Mesenchymal stem cell (in vitro differentiated cells and primary cell): Measurements from ENCODE around the gene PRDM8.

Experiments
- DNase-seq: peaks from one replicate; pipeline ENCODE4 v3.0.0-alpha.2; 2013
- H2AFZ ChIP-seq: one replicate; pipeline ENCODE4 v1.6.1; 2013; ENCODE audit warnings: low read depth, mild to moderate bottlenecking, control low read depth, inconsistent platforms, low read length, moderate library complexity
- H2AK5ac ChIP-seq: 2 replicates; pipeline ENCODE4 v1.6.1; 2013; ENCODE audit warnings: low read length, moderate library complexity, mild to moderate bottlenecking, inconsistent platforms; ENCODE audit not compliant: severe bottlenecking
- H2BK120ac ChIP-seq: one replicate; pipeline ENCODE4 v1.6.1; 2013; ENCODE audit warnings: low read depth, mild to moderate bottlenecking, inconsistent platforms, low read length, moderate library complexity
- H2BK12ac ChIP-seq, 2 experiments: one replicate each; pipeline ENCODE4 v1.6.1; 2013; ENCODE audit warnings: inconsistent platforms in 2 of 2, low read length in 2 of 2, mild to moderate bottlenecking in 2 of 2, moderate library complexity in 2 of 2, control low read depth in 1 of 2
- H2BK15ac ChIP-seq: one replicate; pipeline ENCODE4 v1.6.1; 2013; ENCODE audit warnings: mild to moderate bottlenecking, low read depth, inconsistent platforms; ENCODE audit not compliant: poor library complexity, severe bottlenecking
- H2BK5ac ChIP-seq: 2 replicates; pipeline ENCODE4 v1.6.1; 2013; ENCODE audit warnings: low read depth, mild to moderate bottlenecking, low read length, control low read depth, inconsistent platforms; ENCODE audit not compliant: poor library complexity, severe bottlenecking
- H3K14ac ChIP-seq, 2 experiments: one replicate each; pipeline ENCODE4 v1.6.1; 2013; ENCODE audit warnings: inconsistent platforms in 2 of 2, low read length in 2 of 2, control low read depth in 1 of 2, mild to moderate bottlenecking in 1 of 2, moderate library complexity in 1 of 2
- H3K18ac ChIP-seq, 2 experiments: one replicate each; pipeline ENCODE4 v1.6.1; 2013; ENCODE audit warnings: inconsistent platforms in 2 of 2, low read length in 2 of 2, control low read depth in 1 of 2, low read depth in 1 of 2, mild to moderate bottlenecking in 1 of 2
- H3K23ac ChIP-seq, 2 experiments: one replicate each; pipeline ENCODE4 v1.6.1; 2013; ENCODE audit warnings: inconsistent platforms in 2 of 2, low read length in 2 of 2, mild to moderate bottlenecking in 2 of 2, moderate library complexity in 2 of 2, control low read depth in 1 of 2
- H3K27ac ChIP-seq: 2 replicates; pipeline ENCODE4 v1.5.1; 2013; ENCODE audit warnings: mild to moderate bottlenecking, moderate library complexity, low read length, control low read depth, inconsistent platforms; ENCODE audit not compliant: poor library complexity, severe bottlenecking
- H3K27me3 ChIP-seq, 2 experiments: 2 replicates each; pipeline versions ENCODE4 v1.6.1 to v1.7.0; 2013; ENCODE audit warnings: low read length in 2 of 2, mild to moderate bottlenecking in 2 of 2, moderate library complexity in 2 of 2, control low read depth in 1 of 2, inconsistent platforms in 1 of 2; ENCODE audit not compliant: control insufficient read depth in 1 of 2, insufficient read depth in 1 of 2
- H3K36me3 ChIP-seq, 2 experiments: 2 replicates each; pipeline versions ENCODE4 v1.6.1 to v1.7.0; 2013; ENCODE audit warnings: low read length in 2 of 2, control low read depth in 1 of 2, inconsistent platforms in 1 of 2, low read depth in 1 of 2, mild to moderate bottlenecking in 1 of 2; ENCODE audit not compliant: insufficient read depth in 2 of 2, control insufficient read depth in 1 of 2
- H3K4ac ChIP-seq, 2 experiments: one replicate each; pipeline ENCODE4 v1.6.1; 2013; ENCODE audit warnings: inconsistent platforms in 2 of 2, low read length in 2 of 2, mild to moderate bottlenecking in 2 of 2, moderate library complexity in 2 of 2, control low read depth in 1 of 2, low read depth in 1 of 2
- H3K4me1 ChIP-seq: 2 replicates; pipeline ENCODE4 v1.6.1; 2013; ENCODE audit warnings: low read depth, low read length, control low read depth; ENCODE audit not compliant: control insufficient read depth, insufficient read depth
- H3K4me2 ChIP-seq: 2 replicates; pipeline ENCODE4 v1.6.1; 2013; ENCODE audit warnings: low read length, mild to moderate bottlenecking, inconsistent platforms; ENCODE audit not compliant: poor library complexity, severe bottlenecking
- H3K4me3 ChIP-seq, 2 experiments: 2 replicates each; pipeline versions ENCODE4 v1.5.1 to v1.7.0; 2013; ENCODE audit warnings: low read length in 2 of 2, mild to moderate bottlenecking in 2 of 2, control low read depth in 1 of 2, low read depth in 1 of 2; ENCODE audit not compliant: insufficient read depth in 1 of 2
- H3K79me1 ChIP-seq: replicated peaks from 2 replicates; pipeline ENCODE4 v1.6.1; 2013; ENCODE audit warnings: mild to moderate bottlenecking, control low read depth, low read length, inconsistent platforms; ENCODE audit not compliant: poor library complexity, severe bottlenecking
- H3K9ac ChIP-seq: 2 replicates; pipeline ENCODE4 v1.7.0; 2013; ENCODE audit warnings: mild to moderate bottlenecking, low read length, moderate library complexity
- H3K9me3 ChIP-seq: 2 replicates; pipeline ENCODE4 v1.7.0; 2013; ENCODE audit warnings: mild to moderate bottlenecking, low read length; ENCODE audit not compliant: control insufficient read depth
- H4K8ac ChIP-seq: one replicate; pipeline ENCODE4 v1.6.1; 2013; ENCODE audit warnings: inconsistent platforms, mild to moderate bottlenecking, low read length, moderate library complexity
- H4K91ac ChIP-seq: one replicate; pipeline ENCODE4 v1.6.1; 2013; ENCODE audit warnings: mild to moderate bottlenecking, low read length, inconsistent platforms
- WGBS: methylation state at CpG from one replicate; pipeline ENCODE4 v1.1.7; 2013; ENCODE audit warnings: mixed read lengths; 5-methylcytosine and 5-hydroxymethylcytosine counted together

PRDM8 gene

DNA sequence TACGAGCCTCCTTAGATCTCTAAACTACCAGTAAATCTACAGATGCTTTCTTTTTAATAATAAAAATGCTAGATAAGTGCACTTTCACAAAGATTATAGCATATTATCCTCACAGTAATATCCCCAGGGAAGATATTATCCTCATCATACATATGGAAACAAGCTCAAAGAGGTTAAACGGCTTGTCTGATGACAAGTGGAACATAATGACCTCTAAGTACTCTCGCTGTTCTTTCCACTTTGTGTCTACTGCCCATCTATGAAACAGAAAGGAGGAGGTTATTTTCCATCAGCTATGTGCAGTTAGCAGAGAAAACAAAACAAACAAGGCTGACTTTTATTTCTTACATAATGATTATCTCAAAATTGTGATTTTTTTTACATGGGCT, 42.8 kb upstream of the PRDM8 start:
- no peak overlapping the region for H2BK12ac ChIP-seq
- H3K4me1 ChIP-seq: no peaks in the 10 kb centered on the region
- H3K9ac ChIP-seq: peak overlapping the region; percentile 46
- H3K18ac ChIP-seq: no peak overlapping the region
- H2AK5ac ChIP-seq: no peak overlapping the region
- H4K8ac ChIP-seq: no peak overlapping the region
- no peaks in the 10 kb centered on the region for H3K36me3 ChIP-seq
- no peak overlapping the region for H3K14ac ChIP-seq
- H3K27me3 ChIP-seq: no peaks in the 10 kb centered on the region
- H3K23ac ChIP-seq: no peak overlapping the region
- H3K4ac ChIP-seq: no peak overlapping the region
- H2BK15ac ChIP-seq: no peak overlapping the region
- H2AFZ ChIP-seq: no peak overlapping the region
- no peak overlapping the region for H2BK120ac ChIP-seq
- no peaks in the 10 kb centered on the region for H3K79me1 ChIP-seq
- WGBS: 86% methylated on average over 1 of the region's 3 CpGs
- peaks cover 4% of the 10 kb centered on the region for H3K9me3 ChIP-seq
- no peak for DNase-seq
- H3K4me2 ChIP-seq: no peak overlapping the region
- no peak overlapping the region for H3K27ac ChIP-seq
- H2BK5ac ChIP-seq: no peak overlapping the region
- H4K91ac ChIP-seq: no peak overlapping the region
- no peak overlapping the region for H3K4me3 ChIP-seq

- H3K79me1 ChIP-seq: no peaks in the 10 kb centered on the region
- no peak overlapping the region for H4K8ac ChIP-seq
- no peak overlapping the region for H3K18ac ChIP-seq
- H3K14ac ChIP-seq: no peak overlapping the region
- H2BK15ac ChIP-seq: no peak overlapping the region
- H4K91ac ChIP-seq: no peak overlapping the region
- H3K4me3 ChIP-seq: no peak overlapping the region
- no peak overlapping the region for H3K27ac ChIP-seq
- H3K23ac ChIP-seq: no peak overlapping the region
- no peak overlapping the region for H2BK5ac ChIP-seq
- DNase-seq: no peak
- H3K27me3 ChIP-seq: no peaks in the 10 kb centered on the region
- no peak overlapping the region for H2AK5ac ChIP-seq
- H2BK12ac ChIP-seq: no peak overlapping the region
- no peak overlapping the region for H3K9ac ChIP-seq
- H3K4me1 ChIP-seq: no peaks in the 10 kb centered on the region
- peaks cover 4% of the 10 kb centered on the region for H3K9me3 ChIP-seq
- WGBS: no CpG with 5 or more reads among the region's 2 CpGs
- no peaks in the 10 kb centered on the region for H3K36me3 ChIP-seq
- H2AFZ ChIP-seq: no peak overlapping the region
- H2BK120ac ChIP-seq: no peak overlapping the region
- no peak overlapping the region for H3K4ac ChIP-seq
- no peak overlapping the region for H3K4me2 ChIP-seq
Observed at GRCh38 chr4:80155316-80155982, 41.9 kb upstream of the PRDM8 start.

DNA sequence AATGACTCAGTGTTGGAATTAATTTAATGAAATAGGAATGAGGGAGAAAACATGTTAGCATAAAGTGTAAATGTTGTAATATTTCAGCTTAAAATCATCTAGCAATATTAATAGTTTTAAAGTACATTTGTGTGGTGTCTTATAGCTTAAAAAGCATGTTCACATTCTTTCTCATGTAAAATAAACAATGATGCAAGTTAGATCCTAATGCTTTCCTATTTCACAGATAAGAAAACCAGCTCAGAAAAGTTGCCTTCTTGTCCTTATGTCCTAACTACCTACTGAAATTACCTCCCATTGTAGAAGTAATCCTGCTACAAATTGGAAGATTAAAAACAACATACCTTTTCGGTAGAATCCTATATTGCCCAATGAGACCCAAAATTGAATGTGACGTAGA, 40.9 kb upstream of the PRDM8 start:
- H2BK15ac ChIP-seq: no peak overlapping the region
- no peak overlapping the region for H2BK120ac ChIP-seq
- no peak overlapping the region for H3K27ac ChIP-seq
- no peak overlapping the region for H3K9ac ChIP-seq
- H3K4me3 ChIP-seq: no peak overlapping the region
- H2BK12ac ChIP-seq: no peak overlapping the region
- no peak overlapping the region for H3K14ac ChIP-seq
- no peak overlapping the region for H3K18ac ChIP-seq
- no peak overlapping the region for H2BK5ac ChIP-seq
- no peak overlapping the region for H3K4ac ChIP-seq
- no CpG with 5 or more reads among the region's 2 CpGs for WGBS
- no peak for DNase-seq
- H3K9me3 ChIP-seq: peaks cover 4% of the 10 kb centered on the region
- H3K23ac ChIP-seq: no peak overlapping the region
- H3K36me3 ChIP-seq: no peaks in the 10 kb centered on the region
- H3K79me1 ChIP-seq: no peaks in the 10 kb centered on the region
- H3K27me3 ChIP-seq: no peaks in the 10 kb centered on the region
- no peaks in the 10 kb centered on the region for H3K4me1 ChIP-seq
- H4K8ac ChIP-seq: no peak overlapping the region
- H4K91ac ChIP-seq: no peak overlapping the region
- H2AFZ ChIP-seq: no peak overlapping the region
- no peak overlapping the region for H2AK5ac ChIP-seq
- H3K4me2 ChIP-seq: no peak overlapping the region

- H3K79me1 ChIP-seq: no peaks in the 10 kb centered on the region
- H4K91ac ChIP-seq: no peak overlapping the region
- H3K14ac ChIP-seq: no peak overlapping the region
- H3K18ac ChIP-seq: no peak overlapping the region
- no peak overlapping the region for H2AK5ac ChIP-seq
- H3K23ac ChIP-seq: no peak overlapping the region
- H3K27ac ChIP-seq: no peak overlapping the region
- H3K9ac ChIP-seq: no peak overlapping the region
- DNase-seq: no peak
- no peak overlapping the region for H3K4me3 ChIP-seq
- no peaks in the 10 kb centered on the region for H3K27me3 ChIP-seq
- H2BK15ac ChIP-seq: no peak overlapping the region
- H2BK120ac ChIP-seq: no peak overlapping the region
- no peak overlapping the region for H3K4me2 ChIP-seq
- 96% methylated on average over 10 of the region's 12 CpGs for WGBS
- peaks cover 4% of the 10 kb centered on the region for H3K9me3 ChIP-seq
- H3K4me1 ChIP-seq: no peaks in the 10 kb centered on the region
- no peaks in the 10 kb centered on the region for H3K36me3 ChIP-seq
- no peak overlapping the region for H2BK5ac ChIP-seq
- H4K8ac ChIP-seq: no peak overlapping the region
- no peak overlapping the region for H2AFZ ChIP-seq
- no peak overlapping the region for H2BK12ac ChIP-seq
- H3K4ac ChIP-seq: no peak overlapping the region
Observed at GRCh38 chr4:80161413-80162058, 35.8 kb upstream of the PRDM8 start.
